Pons (tissue), 1 donor: Measurements from ENCODE around the gene DUT.

Experiments
- DNase-seq: peaks from one replicate; pipeline ENCODE4 v3.0.0-alpha.2; 2016; ENCODE audit warnings: low spot score

The DUT gene

DNA sequence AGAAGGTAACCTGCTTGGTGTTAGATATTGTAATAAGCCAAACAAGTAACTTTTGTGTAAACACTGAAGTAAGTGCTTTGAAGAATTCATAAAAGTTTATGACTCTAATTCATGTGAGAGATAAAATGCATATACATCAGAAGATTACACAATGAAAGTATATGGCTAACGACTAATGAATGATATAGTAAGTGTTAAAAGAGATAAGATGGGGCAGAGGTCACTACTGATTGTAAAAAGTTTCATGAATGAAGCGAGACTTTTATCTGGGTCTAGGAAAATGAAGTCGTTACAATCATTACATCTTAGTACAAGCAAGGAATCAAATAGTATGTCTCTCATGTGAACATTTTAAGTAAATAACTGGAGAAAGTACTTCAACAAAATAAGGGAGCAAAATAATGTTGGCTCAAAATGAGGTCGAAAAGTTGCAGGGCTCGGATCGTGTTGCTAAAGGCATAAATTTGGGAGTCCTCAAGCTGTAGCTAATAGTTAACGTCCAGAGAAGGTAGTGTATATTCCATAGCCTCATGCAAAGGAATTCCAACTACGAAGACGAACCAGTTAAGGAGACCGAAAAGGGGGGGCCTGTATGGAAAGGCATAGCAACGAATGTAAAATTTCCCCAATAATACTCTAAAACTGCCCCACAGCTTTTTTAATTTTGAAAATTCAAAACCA lies 984 bp upstream of the DUT start:
- peak; percentile 11 for DNase-seq

DNA sequence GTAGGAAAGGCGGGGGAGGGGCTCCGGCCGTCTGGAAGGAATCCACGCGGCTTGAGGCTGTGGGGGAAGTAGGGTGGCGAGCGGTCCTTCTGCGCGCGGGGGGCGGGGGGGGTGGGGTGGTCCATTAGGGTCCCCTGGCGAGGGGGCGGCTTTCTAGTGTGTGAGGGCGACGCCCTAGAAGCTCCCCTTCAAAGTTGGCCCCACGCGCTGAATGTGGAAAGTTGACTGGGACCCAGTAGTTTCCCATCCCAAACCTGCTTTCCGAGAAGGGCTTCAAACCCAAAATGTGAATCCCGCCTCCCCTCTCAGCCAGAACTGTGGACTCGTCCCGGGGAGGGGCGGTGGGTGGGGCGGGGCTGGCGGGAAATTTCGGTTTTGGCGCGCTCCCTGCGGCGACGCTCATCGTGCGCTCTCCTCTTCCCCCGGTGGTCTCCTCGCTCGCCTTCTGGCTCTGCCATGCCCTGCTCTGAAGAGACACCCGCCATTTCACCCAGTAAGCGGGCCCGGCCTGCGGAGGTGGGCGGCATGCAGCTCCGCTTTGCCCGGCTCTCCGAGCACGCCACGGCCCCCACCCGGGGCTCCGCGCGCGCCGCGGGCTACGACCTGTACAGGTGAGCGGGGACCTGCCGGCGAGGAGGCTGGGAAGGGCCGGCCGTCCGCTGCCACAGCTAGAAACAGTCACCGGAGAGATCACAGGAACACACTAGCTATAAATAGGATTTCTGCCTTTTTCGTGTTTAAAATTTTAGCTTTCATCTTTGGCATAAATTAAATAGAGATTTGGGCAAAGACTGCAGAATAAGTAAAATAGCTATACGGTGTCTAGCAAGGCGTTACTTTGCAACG lies 790 bp downstream of the DUT start:
- DNase-seq, result peak; percentile 51

DNA sequence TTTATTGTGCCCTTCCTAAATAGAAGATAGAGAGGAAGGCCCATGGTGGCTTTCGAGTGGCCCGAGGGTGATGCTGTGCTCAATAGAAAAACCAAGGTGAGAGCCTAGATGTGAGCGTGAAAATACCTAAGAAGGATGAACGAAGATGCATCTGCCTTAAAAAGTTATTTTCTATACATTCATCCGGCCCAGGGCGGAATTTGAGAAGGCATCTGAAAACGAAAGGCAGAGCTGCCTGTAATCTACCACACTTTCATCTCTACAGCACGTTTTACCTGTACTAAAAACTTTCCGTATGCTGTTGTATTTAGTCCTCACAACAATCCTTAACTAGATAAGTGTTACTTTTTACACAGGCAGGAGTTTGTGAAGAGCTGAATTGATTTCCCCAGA lies 1.4 kb downstream of the DUT start:
- DNase-seq, result no peak

DNA sequence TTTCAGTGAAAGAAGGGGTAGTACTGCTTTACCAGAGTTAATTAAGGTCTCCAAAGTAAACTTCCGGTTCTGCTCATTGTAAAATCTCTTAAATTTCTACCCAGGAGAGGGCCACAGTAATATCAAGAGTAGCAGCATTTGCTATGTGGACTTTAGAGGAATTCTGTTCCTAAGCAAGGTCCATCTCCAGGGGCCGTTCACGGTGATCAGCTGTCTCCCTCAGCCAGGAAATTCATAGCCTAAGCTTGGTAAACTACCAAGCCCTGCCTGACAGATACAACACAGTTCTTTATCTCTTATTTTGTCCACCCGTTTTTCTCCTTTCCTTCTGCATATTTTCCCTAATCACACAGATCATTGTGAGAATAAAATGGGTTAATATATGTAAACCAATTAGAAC lies 2.3 kb downstream of the DUT start:
- DNase-seq, result no peak

DNA sequence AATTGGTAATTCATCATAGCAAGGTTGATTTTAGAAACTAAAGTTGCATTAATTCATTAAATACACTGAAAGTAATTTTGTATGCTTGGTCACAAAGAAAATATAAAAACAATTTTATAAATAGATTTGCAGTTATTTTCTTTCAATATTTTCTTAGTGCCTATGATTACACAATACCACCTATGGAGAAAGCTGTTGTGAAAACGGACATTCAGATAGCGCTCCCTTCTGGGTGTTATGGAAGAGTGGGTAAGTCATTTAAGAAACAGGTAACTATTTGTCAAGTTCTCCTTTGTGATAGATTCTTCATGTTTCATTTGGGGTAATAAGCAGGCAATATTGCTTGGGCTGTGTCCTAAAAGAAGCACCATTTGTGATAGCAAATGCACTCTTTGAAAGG lies 3.0 kb downstream of the DUT start:
- no peak for DNase-seq

DNA sequence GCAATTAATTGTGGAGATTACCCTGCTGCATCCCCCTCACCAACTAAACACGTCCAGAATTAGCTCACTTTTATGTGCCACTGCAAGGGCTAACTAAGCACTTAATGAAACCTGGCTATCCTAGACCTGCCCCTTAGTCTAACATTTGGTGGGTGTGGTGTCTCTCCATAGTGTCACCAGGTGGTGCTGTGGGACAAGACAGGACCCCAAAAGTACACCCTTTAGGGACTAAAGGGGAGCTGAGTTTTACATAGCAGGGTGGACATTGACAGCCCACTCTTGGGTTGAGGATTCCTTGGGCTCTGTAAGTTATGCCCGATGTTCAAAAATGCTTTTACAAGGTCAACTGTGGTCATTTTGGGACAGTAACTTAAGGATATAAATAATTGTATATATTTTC lies 5.7 kb downstream of the DUT start:
- DNase-seq, result no peak

DNA sequence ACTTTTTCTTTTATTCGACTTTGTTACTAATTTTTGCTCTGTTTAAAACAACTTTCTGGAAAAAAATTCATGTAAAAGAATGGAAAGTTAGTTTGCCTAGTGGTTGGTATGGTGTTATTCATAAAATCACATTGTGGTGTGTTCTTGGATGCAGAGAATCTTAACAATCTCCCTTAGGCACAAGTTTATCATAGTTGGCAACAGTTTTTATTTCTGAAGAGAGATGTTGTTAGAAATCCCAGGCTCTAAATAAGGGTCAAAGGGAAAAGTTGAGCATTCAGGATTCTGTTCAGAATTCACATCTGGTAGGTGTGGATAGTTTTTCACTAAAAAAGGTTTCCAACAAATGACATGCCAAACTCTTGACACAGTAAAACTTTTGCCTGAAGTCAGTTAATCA lies 6.4 kb downstream of the DUT start:
- DNase-seq, result no peak

DNA sequence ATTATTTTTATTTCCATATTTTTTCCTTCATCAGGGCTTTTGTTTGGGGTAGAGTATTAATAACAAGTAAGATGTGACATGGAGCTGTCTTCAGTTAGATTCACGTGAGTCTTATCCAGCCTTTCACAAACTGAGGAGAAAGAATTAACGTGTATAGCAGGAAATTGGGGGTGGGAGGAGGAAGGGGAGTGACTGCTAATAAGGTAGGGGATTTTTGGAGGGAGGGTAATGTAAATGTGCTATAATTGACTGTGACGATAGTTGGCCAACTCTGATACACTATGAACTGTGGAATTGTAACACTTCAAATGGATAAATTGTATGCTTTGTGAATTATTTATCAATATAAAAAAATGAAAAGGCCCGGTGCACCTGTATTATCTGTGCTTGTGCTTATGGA lies 8.9 kb downstream of the DUT start:
- no peak for DNase-seq

DNA sequence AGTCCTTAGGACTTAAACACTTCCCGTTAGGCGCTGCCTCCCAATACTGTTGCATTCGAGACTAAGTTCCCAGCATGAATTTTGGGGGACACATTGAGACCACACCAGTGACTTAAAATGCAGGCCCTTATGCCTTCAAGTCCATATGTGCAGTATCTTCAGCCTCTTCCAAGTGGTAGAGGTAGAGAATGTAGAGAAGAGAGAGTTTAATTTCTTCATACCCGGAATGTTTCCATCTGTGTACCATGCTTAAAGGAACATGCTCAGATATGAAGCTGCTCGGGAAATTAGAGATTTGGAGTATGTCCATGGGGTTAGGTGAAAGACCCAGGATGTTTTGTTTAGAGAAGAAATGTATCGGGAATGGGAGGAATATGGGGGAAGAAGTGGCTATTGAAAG lies 12.6 kb downstream of the DUT start:
- no peak for DNase-seq

DNA sequence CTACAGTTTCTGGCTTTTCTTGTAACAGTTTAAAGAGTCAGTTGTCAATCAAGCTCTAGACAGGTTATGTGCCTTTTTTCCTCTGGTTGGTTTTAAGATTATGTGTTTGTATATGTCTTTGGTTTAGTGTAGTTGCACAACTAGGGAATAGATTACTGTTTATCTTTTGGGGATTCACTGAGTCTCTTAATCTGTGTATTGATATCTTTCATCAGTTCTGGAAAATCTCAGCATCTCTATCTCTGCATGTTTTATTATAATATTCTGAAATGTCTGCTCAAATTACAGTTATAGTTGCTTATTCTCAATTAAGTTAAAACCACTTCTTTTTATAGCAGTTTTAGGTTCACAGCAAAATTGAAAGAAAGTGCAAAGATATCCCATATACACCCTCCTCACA lies 14.3 kb downstream of the DUT start:
- no peak for DNase-seq

DNA sequence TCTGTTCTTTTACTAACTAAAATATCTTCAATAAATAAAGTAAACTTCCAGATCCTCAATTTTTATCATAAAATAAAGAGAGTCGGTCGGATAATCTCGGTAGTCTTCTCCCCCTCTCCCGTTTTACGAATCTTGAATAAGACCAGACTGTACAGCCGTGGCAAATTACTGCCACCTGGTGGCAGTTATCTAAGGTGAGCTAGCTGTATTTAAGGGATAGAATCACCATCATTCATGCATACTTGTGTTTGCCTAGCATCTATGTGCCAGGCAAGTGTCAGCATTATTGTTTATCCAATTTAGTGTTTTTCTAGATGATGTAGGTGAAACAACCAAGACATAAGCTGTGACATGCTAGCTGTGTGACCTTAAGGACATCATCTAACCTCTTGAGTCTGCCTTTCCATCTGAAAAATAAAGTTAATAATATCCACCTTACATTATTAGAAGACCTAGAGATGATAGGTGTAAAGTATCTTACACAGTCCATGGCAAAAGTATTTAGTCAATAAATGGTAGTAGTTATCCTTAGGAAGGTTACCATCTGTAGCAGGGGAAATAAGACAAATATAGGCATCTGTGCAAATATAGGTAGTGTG lies 21.3 kb downstream of the DUT start:
- DNase-seq, result peak; percentile 75

DNA sequence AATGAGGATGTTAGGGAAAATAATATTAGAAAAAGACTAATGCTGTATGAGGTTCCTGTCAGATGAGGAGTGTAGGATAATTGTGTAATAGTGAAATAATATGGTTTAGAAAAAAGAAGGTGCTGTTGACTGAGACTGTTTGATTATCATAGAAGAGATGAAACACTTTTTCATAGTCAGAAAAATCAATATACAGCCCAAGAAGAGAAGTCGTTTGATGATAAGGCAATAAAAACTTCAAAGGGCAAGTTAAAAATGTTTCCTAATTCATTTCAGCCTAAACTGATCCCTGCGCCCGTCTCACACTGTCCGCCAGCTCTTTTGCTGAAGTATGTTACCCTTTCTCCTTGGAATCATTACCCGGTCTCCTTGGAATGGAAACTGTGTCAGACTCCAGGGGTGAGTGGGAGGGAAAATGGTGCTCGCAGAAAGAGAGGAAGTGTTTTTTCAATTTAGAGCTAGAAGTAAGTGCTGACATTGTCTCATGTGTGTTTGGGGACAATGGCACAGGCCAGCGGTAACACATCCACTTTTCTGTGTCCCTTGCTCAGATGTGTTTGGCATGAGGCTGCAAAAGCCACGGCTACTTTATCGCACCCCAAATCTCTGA lies 23.6 kb downstream of the DUT start:
- DNase-seq, result no peak

DNA sequence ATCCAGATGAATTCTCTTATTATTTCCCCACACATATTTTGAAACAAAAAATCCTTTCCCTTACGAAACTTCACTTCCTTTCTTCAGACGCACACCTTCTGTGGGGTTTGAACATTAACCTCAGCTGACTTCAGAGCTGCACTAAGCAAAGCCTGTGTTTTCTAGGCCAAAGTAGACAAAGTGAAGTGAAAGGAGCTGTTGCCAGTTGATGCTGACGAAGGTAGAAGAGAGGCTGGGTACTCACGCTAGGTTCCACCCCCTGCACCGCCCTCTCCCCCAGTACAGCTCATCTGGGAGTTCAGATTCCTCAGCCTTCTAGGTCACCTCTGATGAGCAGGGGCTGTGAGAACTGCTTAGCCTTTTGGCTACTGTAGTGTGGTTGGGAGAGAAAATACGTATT lies 24.1 kb downstream of the DUT start:
- no peak for DNase-seq

DNA sequence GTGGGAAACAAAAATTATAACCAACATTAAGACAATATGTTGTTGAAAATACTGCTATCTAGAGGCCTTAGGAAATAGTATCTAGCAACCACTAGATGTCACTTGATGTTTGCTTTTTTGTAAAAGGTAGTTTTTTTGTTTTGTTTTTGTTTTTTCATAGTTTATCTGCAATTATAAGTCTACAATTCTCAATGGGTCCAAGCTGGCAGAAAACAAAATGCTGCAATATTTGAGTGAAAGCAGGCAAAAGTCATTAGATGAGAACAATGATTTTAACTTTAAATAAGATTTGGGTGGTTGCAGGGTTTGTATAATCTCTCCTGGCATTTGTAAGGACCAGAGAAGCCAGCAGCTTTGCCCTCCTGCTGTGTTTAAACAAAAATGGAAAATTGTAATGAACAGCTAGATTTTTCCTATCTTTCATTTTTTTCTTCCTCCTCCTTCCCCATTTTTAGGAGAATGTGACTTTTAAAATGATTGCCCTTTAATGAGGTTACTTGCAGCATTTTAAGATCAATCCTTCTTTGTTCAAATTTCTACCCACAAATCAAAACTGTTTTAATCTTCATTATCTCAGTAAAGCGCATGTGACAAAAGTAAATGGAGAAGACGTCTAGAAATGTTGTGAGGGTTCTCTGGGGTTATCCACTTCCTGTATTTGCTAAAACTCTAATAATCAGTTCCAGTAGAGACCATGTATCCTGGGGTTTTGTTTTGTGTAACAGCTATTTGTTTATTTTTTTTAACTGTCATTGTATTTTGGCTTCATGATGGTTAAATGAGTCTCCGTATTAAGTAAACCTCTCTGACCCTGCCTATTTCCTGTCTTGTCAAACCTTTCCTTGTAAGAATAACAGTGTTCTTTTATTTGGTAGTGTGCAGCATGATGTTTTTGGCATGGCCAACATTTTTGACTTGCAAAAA lies 27.3 kb downstream of the DUT start:
- DNase-seq, result peak; percentile 56

DNA sequence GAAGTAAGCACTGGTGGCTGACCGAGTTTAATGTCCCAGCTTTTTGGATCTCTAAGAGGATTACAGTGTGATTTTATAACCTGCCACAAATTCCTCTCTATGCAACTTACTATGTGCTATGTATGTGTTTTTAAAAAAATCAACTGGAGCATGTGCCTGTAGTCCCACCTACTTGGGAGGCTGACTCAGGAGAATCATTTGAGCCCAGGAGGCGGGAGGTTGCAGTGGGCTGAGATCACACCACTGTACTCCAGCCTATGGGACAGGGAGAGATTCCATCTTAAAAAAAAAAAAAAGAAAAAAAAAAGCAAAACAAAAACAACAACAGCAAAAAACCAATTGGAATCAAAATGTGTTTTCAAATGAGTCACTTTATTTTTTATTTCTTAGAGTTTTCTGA lies 29.6 kb downstream of the DUT start:
- DNase-seq, result no peak

DNA sequence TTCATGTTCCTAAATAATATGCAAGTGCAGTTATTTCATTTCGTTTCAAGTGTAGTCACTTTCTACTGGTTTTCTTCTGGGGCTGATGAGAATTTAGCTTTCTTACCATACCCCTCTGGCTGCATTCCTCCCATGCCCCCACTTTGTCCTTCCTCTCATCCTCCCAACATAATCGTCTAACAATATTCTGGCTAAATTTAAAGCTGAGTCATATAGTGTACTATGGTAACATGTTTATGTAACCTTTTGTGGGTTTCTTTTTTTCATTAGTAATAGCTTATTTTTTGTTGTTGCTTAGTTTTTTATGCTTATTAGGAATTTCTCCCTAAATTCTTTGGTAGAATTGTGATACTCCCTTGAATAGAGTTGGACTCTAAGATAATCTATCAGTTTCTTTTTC lies 30.5 kb downstream of the DUT start:
- no peak for DNase-seq

DNA sequence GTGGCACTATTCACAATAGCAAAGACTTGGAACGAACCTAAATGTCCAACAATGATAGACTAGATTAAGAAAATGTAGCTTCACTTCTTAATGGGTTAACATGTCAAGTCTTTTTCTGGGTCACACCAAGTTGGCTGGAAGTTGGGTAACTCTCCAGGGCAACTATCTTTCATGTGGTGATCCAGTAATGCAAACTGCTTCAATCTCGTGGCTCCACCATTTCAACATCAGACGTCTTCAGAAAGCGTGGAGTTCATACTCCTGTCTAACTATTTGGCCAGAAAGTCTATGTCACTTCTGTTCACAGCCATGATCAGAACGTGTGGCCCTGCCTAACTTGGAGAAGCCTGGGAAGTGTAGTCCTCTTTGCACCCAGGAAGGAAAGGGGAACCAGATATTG lies 32.2 kb downstream of the DUT start:
- no peak for DNase-seq

DNA sequence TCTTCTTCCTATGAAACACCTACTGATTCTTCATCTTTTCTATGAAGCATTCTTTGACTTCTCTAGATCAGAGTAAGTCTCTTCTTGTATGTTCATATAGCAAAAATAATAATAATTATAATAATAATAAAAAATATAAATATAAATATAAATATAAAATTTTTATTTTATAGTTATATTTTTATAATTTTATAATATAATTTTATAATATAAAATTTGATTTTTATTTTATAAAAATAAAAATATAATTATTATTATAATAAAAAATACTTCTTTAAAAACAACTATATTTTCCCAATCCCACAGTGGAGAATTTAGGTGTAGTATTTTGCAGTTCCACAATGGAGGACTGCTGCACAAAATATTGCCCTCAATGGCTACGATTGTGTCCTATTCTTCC lies 34.3 kb downstream of the DUT start:
- DNase-seq, result no peak

DNA sequence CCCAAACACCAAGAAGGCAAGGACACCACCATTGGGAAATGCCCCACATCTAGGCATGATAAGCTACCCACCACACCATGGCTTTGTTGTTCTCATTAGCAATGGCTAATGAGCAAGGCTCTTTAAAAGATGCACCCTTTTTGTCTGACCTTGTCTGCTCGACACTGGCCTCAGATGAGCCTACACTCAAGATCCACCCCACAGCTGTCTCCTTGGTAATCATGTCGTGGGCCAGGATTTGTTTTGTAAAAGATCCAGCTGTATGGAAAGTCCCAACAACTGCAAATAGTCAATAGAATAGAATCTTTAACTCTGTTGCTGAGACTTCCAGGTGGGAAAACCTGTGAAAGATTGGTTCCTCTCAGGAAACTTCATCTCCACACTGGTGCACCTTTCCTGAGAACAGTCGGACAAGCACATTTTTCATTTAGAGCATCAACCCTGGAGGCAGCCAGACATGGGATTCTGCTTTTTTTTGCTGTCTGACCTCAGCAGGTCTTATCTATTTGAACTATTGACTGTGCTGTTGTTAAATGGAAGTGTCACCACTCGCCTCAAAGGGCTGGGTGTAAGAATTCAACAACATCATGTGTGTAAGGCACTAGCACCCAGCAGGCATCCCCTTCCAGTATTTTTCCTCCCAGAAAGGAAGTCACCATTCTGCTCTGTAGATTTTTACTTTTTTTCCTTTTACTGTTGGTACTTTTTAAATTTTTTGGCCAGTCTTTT lies 35.5 kb downstream of the DUT start:
- DNase-seq, result no peak

DNA sequence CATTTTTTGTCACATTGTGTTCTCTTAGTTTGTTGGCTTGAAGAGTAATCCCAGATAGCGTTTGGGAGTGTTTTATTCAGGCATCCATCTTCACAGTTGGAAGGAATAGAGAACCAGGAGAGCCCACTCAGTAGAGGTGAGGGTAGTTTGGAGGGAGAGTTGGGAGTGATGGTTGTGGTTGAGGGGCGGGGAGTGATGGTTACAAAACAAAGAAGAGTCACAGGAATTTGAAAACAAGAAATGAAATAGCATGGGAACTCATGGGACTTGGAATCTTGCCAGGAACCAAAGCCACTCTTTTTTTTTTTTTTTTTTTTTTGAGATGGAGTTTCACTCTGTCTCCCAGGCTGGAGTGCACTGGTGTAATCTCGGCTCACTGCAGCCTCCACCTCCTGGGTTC lies 36.3 kb downstream of the DUT start:
- DNase-seq, result no peak

DNA sequence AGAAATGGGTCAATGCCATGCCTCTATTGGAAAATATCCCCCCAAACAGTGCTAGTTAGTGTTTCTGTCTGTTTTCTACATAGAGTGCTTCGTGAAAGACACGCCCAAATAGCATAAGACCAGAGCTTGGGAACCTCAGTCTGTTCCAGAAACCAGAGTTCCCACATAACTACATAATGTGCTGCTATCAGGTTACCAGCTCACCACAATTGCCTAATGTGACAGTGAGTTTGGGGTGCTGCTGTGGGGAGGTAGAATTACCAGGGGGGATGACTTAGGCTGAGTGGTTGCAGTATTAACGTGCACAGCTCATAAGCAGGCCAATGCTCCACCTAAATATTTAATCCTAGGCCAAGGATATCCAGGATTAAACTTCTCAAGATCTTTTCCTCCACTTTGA lies 39.2 kb downstream of the DUT start:
- DNase-seq, result no peak
